ENCODE measurements around the gene CLSTN1. TPM values are rescaled to one million over a fixed set of nuclear protein-coding genes. Genes with fewer than 3 reads are reported as not detected.

The CLSTN1 gene
- total and polyA plus RNA-seq, 2 experiments from 2014 or later: 56.8 to 67.8 TPM

GRCh38 chr1:9867408-9868243, 43.9 kb upstream of the CLSTN1 start:
- Histone ChIP-seq H3K9me2 (ENCODE audit: insufficient read depth) (no peaks in the 10 kb centered on the region), H3K79me2 (ENCODE audit: insufficient read depth) (no peaks in the 10 kb centered on the region), H3K9me3 (ENCODE audit: low read depth) (no peaks in the 10 kb centered on the region), H4K20me1 (ENCODE audit: insufficient read depth) (no peaks in the 10 kb centered on the region), H3K4me2 (ENCODE audit: unreplicated experiment) (no peak overlapping the region), H3K4me3 (no peak overlapping the region), H3K4me1 (ENCODE audit: insufficient read depth) (no peaks in the 10 kb centered on the region), H3K36me3 (ENCODE audit: low read depth) (no peaks in the 10 kb centered on the region), H3K27ac (no peak overlapping the region), H2AFZ (no peak overlapping the region), H3K9ac (no peak overlapping the region), H3F3A (ENCODE audit: insufficient read depth) (no peaks in the 10 kb centered on the region), H3K27me3 (replicated peaks; ENCODE audit: insufficient read depth) (no peaks in the 10 kb centered on the region)
- TF ChIP-seq EZH2phosphoT487 (IDR thresholded peaks at IDR 0.05; ENCODE audit: insufficient read depth, low read depth): no peak
- TF ChIP-seq EZH2 (IDR thresholded peaks at IDR 0.05; ENCODE audit: insufficient read depth, poor library complexity, severe bottlenecking): no peak
- in situ Hi-C loops (cut with MboI): loop anchor here (10.0 kb wide), 1 partner anchor 233 kb away; no protein-coding TSS in a partner anchor
- WGBS, 2 experiments (ENCODE audit: low coverage in 1 of 2, low lambda C conversion rate in 2 of 2, missing lambda C conversion rate in 2 of 2): 35 to 36% methylated on average over 15 of the region's 15 CpGs
- peak; percentile 71 for DNase-seq

DNA sequence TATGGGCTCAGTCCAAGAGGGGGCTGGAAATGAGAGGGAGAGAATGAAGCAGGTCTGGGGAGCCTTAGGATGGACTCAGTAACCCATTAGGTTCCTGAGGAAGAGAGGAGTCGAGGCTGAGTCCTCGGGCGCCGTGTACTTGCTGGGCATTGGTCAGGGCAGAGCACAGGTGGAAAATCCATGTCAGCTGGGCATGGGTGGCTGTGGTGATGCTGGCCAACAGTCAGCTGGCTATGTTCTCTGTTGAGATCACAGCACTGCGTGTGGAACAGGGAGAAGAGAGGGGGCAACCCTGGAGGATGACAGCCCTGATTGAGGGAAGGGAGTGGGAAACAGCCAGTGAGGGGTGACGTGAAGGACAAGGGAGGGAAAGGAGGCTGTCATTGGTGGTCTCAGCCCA, 43.1 kb upstream of the CLSTN1 start:
- H3K4me3 ChIP-seq: no peak overlapping the region
- H3F3A ChIP-seq (ENCODE audit: insufficient read depth): no peaks in the 10 kb centered on the region
- DNase-seq: no peak
- 82 to 86% methylated on average over 6 of the region's 6 CpGs for WGBS, 2 experiments (ENCODE audit: low coverage in 1 of 2, low lambda C conversion rate in 2 of 2, missing lambda C conversion rate in 2 of 2)
- in situ Hi-C loops (cut with MboI): loop anchor here (10.0 kb wide), 1 partner anchor 232 kb away; no protein-coding TSS in a partner anchor
- no peak overlapping the region for H3K27ac ChIP-seq
- TF ChIP-seq EZH2 (IDR thresholded peaks at IDR 0.05; ENCODE audit: insufficient read depth, poor library complexity, severe bottlenecking): no peak
- TF ChIP-seq EZH2phosphoT487 (IDR thresholded peaks at IDR 0.05; ENCODE audit: insufficient read depth, low read depth): no peak
- no peaks in the 10 kb centered on the region for H3K36me3 ChIP-seq (ENCODE audit: low read depth)
- no peaks in the 10 kb centered on the region for H3K27me3 ChIP-seq (replicated peaks; ENCODE audit: insufficient read depth)
- no peak overlapping the region for H3K4me2 ChIP-seq (ENCODE audit: unreplicated experiment)
- no peaks in the 10 kb centered on the region for H3K4me1 ChIP-seq (ENCODE audit: insufficient read depth)
- no peaks in the 10 kb centered on the region for H3K9me3 ChIP-seq (ENCODE audit: low read depth)
- no peak overlapping the region for H3K9ac ChIP-seq
- no peak overlapping the region for H2AFZ ChIP-seq
- H4K20me1 ChIP-seq (ENCODE audit: insufficient read depth): no peaks in the 10 kb centered on the region
- no peaks in the 10 kb centered on the region for H3K9me2 ChIP-seq (ENCODE audit: insufficient read depth)
- no peaks in the 10 kb centered on the region for H3K79me2 ChIP-seq (ENCODE audit: insufficient read depth)

DNA sequence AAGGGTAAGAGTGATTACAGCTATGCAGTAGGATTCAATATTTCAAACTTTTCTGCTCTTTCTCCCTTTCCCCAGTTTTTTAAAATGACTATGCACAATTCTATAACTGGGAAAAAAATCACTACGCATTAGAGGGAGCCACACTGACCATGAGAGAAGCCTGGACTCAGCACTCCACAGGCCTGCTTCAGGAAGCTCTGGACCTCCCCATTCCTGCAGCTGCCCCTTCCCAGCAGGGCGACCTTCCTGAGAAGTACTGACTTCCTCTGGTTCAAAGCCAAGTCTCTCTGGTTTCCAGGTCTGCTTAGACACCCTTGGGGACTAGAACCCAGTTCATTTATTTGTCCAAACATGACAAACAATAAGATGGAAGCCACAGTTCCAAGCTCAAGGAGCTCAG, 42.0 kb upstream of the CLSTN1 start:
- H3F3A ChIP-seq (ENCODE audit: insufficient read depth): no peaks in the 10 kb centered on the region
- in situ Hi-C loops (cut with MboI): loop anchor here (10.0 kb wide), 1 partner anchor 231 kb away; no protein-coding TSS in a partner anchor
- no peak overlapping the region for H3K4me2 ChIP-seq (ENCODE audit: unreplicated experiment)
- H3K27ac ChIP-seq: no peak overlapping the region
- no peaks in the 10 kb centered on the region for H3K27me3 ChIP-seq (replicated peaks; ENCODE audit: insufficient read depth)
- no peak for DNase-seq
- no peaks in the 10 kb centered on the region for H3K9me3 ChIP-seq (ENCODE audit: low read depth)
- no peak for TF ChIP-seq EZH2phosphoT487 (IDR thresholded peaks at IDR 0.05; ENCODE audit: insufficient read depth, low read depth)
- H3K79me2 ChIP-seq (ENCODE audit: insufficient read depth): no peaks in the 10 kb centered on the region
- WGBS, 2 experiments (ENCODE audit: low coverage in 1 of 2, low lambda C conversion rate in 2 of 2, missing lambda C conversion rate in 2 of 2): 98 to 100% methylated on average over 2 of the region's 2 CpGs
- no peak overlapping the region for H2AFZ ChIP-seq
- H3K4me1 ChIP-seq (ENCODE audit: insufficient read depth): no peaks in the 10 kb centered on the region
- H3K36me3 ChIP-seq (ENCODE audit: low read depth): no peaks in the 10 kb centered on the region
- H4K20me1 ChIP-seq (ENCODE audit: insufficient read depth): no peaks in the 10 kb centered on the region
- no peaks in the 10 kb centered on the region for H3K9me2 ChIP-seq (ENCODE audit: insufficient read depth)
- no peak overlapping the region for H3K4me3 ChIP-seq
- no peak overlapping the region for H3K9ac ChIP-seq

GRCh38 chr1:9863371-9863770, 39.6 kb upstream of the CLSTN1 start:
- H4K20me1 ChIP-seq (ENCODE audit: insufficient read depth): no peaks in the 10 kb centered on the region
- no peaks in the 10 kb centered on the region for H3K9me2 ChIP-seq (ENCODE audit: insufficient read depth)
- H3K27me3 ChIP-seq (replicated peaks; ENCODE audit: insufficient read depth): no peaks in the 10 kb centered on the region
- in situ Hi-C loops (cut with MboI): loop anchor here (10.0 kb wide), 1 partner anchor 229 kb away; no protein-coding TSS in a partner anchor
- TF ChIP-seq EZH2 (IDR thresholded peaks at IDR 0.05; ENCODE audit: insufficient read depth, poor library complexity, severe bottlenecking) (no peak), EZH2phosphoT487 (IDR thresholded peaks at IDR 0.05; ENCODE audit: insufficient read depth, low read depth) (no peak)
- H3K9me3 ChIP-seq (ENCODE audit: low read depth): no peaks in the 10 kb centered on the region
- no peak overlapping the region for H3K9ac ChIP-seq
- no peak overlapping the region for H2AFZ ChIP-seq
- 81 to 83% methylated on average over 10 of the region's 10 CpGs for WGBS, 2 experiments (ENCODE audit: low coverage in 1 of 2, low lambda C conversion rate in 2 of 2, missing lambda C conversion rate in 2 of 2)
- H3K4me1 ChIP-seq (ENCODE audit: insufficient read depth): no peaks in the 10 kb centered on the region
- H3K27ac ChIP-seq: no peak overlapping the region
- no peaks in the 10 kb centered on the region for H3K36me3 ChIP-seq (ENCODE audit: low read depth)
- H3F3A ChIP-seq (ENCODE audit: insufficient read depth): no peaks in the 10 kb centered on the region
- H3K79me2 ChIP-seq (ENCODE audit: insufficient read depth): no peaks in the 10 kb centered on the region
- H3K4me2 ChIP-seq (ENCODE audit: unreplicated experiment): no peak overlapping the region
- H3K4me3 ChIP-seq: no peak overlapping the region
- no peak for DNase-seq
